GM19193 (cell line): ENCODE results near the gene SLC8A1.

Experiments used
- POLR2A ChIP-seq: IDR thresholded peaks from 4 replicates; pipeline ENCODE4 v1.6.1; 2011; ENCODE audit not compliant: insufficient read depth, insufficient read length; ENCODE audit errors: extremely low read depth

The SLC8A1 gene

DNA sequence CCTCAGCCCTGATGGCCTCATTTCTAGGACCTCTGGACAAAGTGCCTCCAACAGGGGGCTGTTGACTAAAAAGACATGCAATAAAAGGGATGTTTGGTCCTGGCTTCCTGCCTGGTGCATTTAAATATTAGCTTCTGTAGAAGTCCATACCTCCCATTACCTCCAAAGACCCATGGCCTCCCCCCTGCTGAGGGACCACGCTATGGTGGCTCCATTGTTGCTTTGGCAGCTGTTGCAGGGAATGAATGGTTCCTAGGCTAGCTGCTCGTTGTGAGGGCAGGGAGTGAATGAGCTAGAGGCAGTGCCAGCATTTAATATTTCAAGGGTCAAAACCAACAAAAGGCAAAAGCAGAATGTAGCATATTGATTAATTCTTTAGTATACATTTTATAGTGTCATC, 285.9 kb downstream of the SLC8A1 start:
- no peak for TF ChIP-seq POLR2A

- no peak for TF ChIP-seq POLR2A
These were observed 286.4 kb downstream of the SLC8A1 start for GRCh38 chr2:40165509-40165844.

GRCh38 chr2:40164736-40165508, 287.0 kb downstream of the SLC8A1 start:
- TF ChIP-seq POLR2A: no peak

GRCh38 chr2:40161986-40162385, 289.9 kb downstream of the SLC8A1 start:
- TF ChIP-seq POLR2A: no peak

- no peak for TF ChIP-seq POLR2A
These were observed 291.1 kb downstream of the SLC8A1 start for GRCh38 chr2:40160751-40161218.

GRCh38 chr2:40159333-40159732, 292.6 kb downstream of the SLC8A1 start:
- no peak for TF ChIP-seq POLR2A

DNA sequence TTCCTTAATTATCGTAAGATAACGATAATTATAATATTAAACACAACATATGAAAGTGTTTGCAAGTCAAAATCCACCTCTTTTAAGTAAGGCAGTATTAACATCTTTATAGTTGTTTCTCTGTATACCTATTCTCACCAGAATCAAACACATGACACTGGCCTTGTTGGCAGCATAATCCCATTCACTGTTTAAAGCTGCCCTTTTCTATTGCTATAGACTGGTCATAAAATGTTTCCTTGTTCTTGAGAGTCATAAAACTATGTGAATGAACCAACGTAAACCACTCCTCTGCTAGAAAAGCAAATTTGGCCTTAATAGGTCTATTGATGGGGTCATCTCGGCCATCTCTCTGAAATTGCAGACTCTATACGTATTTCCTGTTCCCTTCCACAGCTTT, 293.1 kb downstream of the SLC8A1 start:
- no peak for TF ChIP-seq POLR2A

GRCh38 chr2:40155728-40156127, 296.2 kb downstream of the SLC8A1 start:
- no peak for TF ChIP-seq POLR2A

GRCh38 chr2:40150266-40150665, 301.6 kb downstream of the SLC8A1 start:
- no peak for TF ChIP-seq POLR2A

- no peak for TF ChIP-seq POLR2A
These were observed 303.6 kb downstream of the SLC8A1 start for GRCh38 chr2:40148334-40148733.

DNA sequence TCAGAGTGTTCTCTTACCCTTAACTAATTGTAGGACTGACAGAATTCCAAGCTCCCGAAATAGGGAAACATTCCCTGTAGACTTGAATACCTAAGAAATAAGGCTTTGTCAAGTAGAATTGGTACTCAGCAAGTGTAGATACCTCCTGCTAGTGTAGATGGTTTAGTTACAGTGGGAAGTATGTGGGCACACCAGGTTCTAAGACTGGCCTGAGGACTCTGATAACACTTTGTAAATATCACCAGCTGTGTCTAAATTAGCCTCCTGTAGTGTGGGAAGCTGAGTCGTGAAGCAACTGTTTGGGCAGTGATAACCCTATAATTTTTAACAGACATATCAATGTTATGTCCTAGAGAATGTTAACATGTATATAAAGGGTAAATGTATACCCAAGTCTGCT, 304.5 kb downstream of the SLC8A1 start:
- no peak for TF ChIP-seq POLR2A

- no peak for TF ChIP-seq POLR2A
These were observed 307.9 kb downstream of the SLC8A1 start for GRCh38 chr2:40144022-40144421.

- TF ChIP-seq POLR2A: no peak
These were observed 313.6 kb downstream of the SLC8A1 start for GRCh38 chr2:40138314-40138713.

- TF ChIP-seq POLR2A: no peak
These were observed 320.7 kb downstream of the SLC8A1 start for GRCh38 chr2:40131081-40131704.

- no peak for TF ChIP-seq POLR2A
These were observed 321.5 kb downstream of the SLC8A1 start for GRCh38 chr2:40130251-40130994.

DNA sequence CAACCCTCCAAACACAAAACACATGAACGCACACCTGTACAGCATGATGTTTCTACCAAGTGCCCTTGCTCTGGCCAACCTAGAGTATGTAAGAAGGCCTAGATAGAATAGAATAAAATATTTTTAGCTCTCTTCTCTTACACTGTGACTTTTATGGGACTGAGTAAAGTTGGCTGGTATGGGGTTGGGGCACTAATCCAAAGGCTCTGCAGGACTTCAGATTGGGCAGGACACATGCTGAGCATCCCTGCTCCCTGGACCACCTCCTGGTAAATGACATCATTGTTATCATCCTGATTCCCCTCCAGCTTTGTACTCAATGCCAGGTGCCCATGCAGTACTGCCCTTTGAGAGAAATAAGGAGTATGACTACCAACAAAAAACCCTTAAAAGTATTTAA, 322.2 kb downstream of the SLC8A1 start:
- TF ChIP-seq POLR2A: no peak
